ENCODE results near the gene PREPL. TPM values are rescaled to one million over a fixed set of nuclear protein-coding genes. Genes with fewer than 3 reads are reported as not detected.

Gene PREPL
- total and polyA plus RNA-seq, 2 donors (not counting 1 experiment from before 2014, with no cell fraction given): 5.5 to 34.0 TPM

DNA sequence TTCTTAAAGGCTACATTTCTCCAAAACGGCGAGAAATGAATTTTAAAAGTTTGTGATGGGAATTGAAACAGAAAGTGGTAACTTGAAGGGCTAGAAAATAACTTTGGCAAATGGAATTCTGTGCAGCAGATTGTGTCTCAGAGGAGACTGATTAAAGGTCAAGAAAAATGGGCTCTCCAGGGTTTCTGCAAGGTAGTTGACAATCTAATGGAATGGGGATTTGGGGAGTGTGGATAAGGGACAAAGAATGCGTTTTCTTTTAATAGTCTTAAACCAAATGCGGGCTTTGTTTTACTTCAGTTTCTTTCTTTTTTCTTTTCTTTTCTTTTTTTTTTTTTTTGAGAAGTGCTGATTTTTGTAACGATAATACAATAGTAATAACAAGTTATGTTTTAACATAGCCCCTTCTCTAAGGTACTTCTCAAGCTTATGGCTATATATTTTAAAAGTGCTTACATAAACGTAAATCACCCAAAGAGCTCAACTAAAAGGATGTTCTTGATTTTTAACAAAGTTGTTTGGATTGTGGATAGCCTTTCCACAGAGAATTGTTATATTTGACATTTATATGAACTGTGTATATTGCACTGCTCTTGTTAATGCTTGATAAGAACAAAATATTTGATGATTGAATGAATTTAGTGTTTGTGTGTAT lies 37.1 kb upstream of the PREPL start:
- Histone ChIP-seq H3K79me2 (ENCODE audit: control insufficient read depth, insufficient read depth, low read length) (no peaks in the 10 kb centered on the region), H3K9ac (ENCODE audit: low read length) (no peak overlapping the region), H3K27me3 (replicated peaks in 1 of 4; ENCODE audit: control extremely low read depth in 1 of 4, control insufficient read depth in 3 of 4, insufficient read depth in 4 of 4, low read length in 3 of 4) (no peaks in the 10 kb centered on the region), H2AFZ (ENCODE audit: insufficient read depth, low read depth, low read length, poor library complexity, severe bottlenecking) (no peak overlapping the region), H3K4me3 (ENCODE audit: control extremely low read depth in 1 of 5, extremely low read depth in 1 of 5, insufficient read depth in 1 of 5, low read depth in 2 of 5, low read length in 4 of 5) (no peak overlapping the region), H3K36me3 (replicated peaks in 1 of 2; ENCODE audit: control extremely low read depth in 1 of 2, control insufficient read depth in 1 of 2, extremely low read depth in 1 of 2, insufficient read depth in 2 of 2, low read length in 1 of 2) (no peaks in the 10 kb centered on the region), H3K9me3 (ENCODE audit: control extremely low read depth in 1 of 3, control insufficient read depth in 2 of 3, insufficient read depth in 1 of 3, low read length in 2 of 3) (no peaks in the 10 kb centered on the region), H3K4me2 (replicated peaks; ENCODE audit: low read depth, low read length, poor library complexity, severe bottlenecking) (no peak overlapping the region), H3K27ac (ENCODE audit: low read length in 2 of 2) (no peak overlapping the region), H4K20me1 (ENCODE audit: control insufficient read depth, insufficient read depth, low read length, poor library complexity, severe bottlenecking) (no peaks in the 10 kb centered on the region), H3K4me1 (ENCODE audit: control insufficient read depth in 2 of 2, insufficient read depth in 2 of 2, low read length in 2 of 2) (no peaks in the 10 kb centered on the region)
- Mint-ChIP-seq H3K4me1 (no peaks in the 10 kb centered on the region), H3K27me3 (no peaks in the 10 kb centered on the region), H3K4me3 (no peak overlapping the region), H3K27ac (no peak overlapping the region), H3K9me3 (ENCODE audit: insufficient read depth) (no peaks in the 10 kb centered on the region)
- intact Hi-C loops (cut with micrococcal nuclease): no loop called here
- TF ChIP-seq, protein P1, sequence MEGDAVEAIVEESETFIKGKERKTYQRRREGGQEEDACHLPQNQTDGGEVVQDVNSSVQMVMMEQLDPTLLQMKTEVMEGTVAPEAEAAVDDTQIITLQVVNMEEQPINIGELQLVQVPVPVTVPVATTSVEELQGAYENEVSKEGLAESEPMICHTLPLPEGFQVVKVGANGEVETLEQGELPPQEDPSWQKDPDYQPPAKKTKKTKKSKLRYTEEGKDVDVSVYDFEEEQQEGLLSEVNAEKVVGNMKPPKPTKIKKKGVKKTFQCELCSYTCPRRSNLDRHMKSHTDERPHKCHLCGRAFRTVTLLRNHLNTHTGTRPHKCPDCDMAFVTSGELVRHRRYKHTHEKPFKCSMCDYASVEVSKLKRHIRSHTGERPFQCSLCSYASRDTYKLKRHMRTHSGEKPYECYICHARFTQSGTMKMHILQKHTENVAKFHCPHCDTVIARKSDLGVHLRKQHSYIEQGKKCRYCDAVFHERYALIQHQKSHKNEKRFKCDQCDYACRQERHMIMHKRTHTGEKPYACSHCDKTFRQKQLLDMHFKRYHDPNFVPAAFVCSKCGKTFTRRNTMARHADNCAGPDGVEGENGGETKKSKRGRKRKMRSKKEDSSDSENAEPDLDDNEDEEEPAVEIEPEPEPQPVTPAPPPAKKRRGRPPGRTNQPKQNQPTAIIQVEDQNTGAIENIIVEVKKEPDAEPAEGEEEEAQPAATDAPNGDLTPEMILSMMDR (IDR thresholded peaks at IDR 0.05): no peak
- TF ChIP-seq EZH2 (IDR thresholded peaks at IDR 0.05; ENCODE audit: borderline replicate concordance, insufficient read depth, low read depth, low read length, poor library complexity, severe bottlenecking): no peak
- WGBS (ENCODE audit: insufficient coverage): no CpG with 5 or more reads among the region's 6 CpGs
- ChIA-PET POLR2A (no interaction called here), CTCF (interaction anchor here (0.7 to 13.1 kb wide), 2 partner anchors 10 to 556 kb away, joined by 3 to 216 read pairs; no protein-coding TSS in a partner anchor)
- DNase-seq: no peak
- no peak for ATAC-seq (ENCODE audit: low read depth)

DNA sequence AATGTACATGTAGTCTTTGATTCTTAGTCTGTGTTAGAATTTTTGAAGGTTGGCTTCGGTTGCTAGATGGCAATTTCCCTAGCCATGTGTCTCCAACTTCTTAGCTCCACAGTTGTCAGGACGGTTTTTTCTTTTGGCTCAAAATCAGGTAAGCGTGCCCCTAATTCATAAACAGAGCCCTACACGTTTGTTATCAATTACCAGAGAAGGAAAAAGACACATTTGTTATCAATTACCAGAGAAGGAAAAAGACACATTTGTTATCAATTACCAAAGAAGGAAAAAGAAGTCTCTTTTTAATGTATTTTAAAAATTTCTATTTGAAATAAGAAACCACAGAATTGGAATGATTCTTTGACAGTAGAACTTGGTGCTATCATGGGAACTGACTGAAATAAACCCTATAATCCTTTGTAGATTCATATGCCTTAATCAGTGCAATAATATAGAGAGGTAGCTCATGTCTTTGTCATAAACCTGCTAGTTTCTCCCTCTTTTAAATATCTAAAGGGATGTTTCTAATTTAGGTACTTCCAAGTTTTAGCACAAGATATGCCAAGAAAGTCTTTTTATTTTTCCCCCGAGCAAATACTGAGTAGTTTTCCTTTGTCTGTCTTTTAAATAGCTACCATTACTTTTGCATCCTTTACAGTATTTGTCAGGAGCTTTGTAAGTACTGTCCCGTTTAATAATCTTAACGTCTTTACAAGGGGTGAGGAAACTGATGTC lies 36.3 kb upstream of the PREPL start:
- no peak for ATAC-seq (ENCODE audit: low read depth)
- no peaks in the 10 kb centered on the region for H3K4me1 Mint-ChIP-seq
- Histone ChIP-seq H3K4me3 (ENCODE audit: control extremely low read depth in 1 of 5, extremely low read depth in 1 of 5, insufficient read depth in 1 of 5, low read depth in 2 of 5, low read length in 4 of 5) (no peak overlapping the region), H3K27me3 (replicated peaks in 1 of 4; ENCODE audit: control extremely low read depth in 1 of 4, control insufficient read depth in 3 of 4, insufficient read depth in 4 of 4, low read length in 3 of 4) (no peaks in the 10 kb centered on the region), H3K4me1 (ENCODE audit: control insufficient read depth in 2 of 2, insufficient read depth in 2 of 2, low read length in 2 of 2) (no peaks in the 10 kb centered on the region), H3K79me2 (ENCODE audit: control insufficient read depth, insufficient read depth, low read length) (no peaks in the 10 kb centered on the region), H3K27ac (ENCODE audit: low read length in 2 of 2) (no peak overlapping the region), H3K9ac (ENCODE audit: low read length) (no peak overlapping the region), H3K4me2 (replicated peaks; ENCODE audit: low read depth, low read length, poor library complexity, severe bottlenecking) (no peak overlapping the region), H2AFZ (ENCODE audit: insufficient read depth, low read depth, low read length, poor library complexity, severe bottlenecking) (no peak overlapping the region), H3K9me3 (ENCODE audit: control extremely low read depth in 1 of 3, control insufficient read depth in 2 of 3, insufficient read depth in 1 of 3, low read length in 2 of 3) (no peaks in the 10 kb centered on the region), H3K36me3 (replicated peaks in 1 of 2; ENCODE audit: control extremely low read depth in 1 of 2, control insufficient read depth in 1 of 2, extremely low read depth in 1 of 2, insufficient read depth in 2 of 2, low read length in 1 of 2) (no peaks in the 10 kb centered on the region), H4K20me1 (ENCODE audit: control insufficient read depth, insufficient read depth, low read length, poor library complexity, severe bottlenecking) (no peaks in the 10 kb centered on the region)
- no peak overlapping the region for H3K27ac Mint-ChIP-seq
- TF ChIP-seq, protein P1 (IDR thresholded peaks at IDR 0.05): no peak
- TF ChIP-seq EZH2 (IDR thresholded peaks at IDR 0.05; ENCODE audit: borderline replicate concordance, insufficient read depth, low read depth, low read length, poor library complexity, severe bottlenecking): no peak
- H3K27me3 Mint-ChIP-seq: no peaks in the 10 kb centered on the region
- intact Hi-C loops (cut with micrococcal nuclease): no loop called here
- no CpG with 5 or more reads among the region's 7 CpGs for WGBS (ENCODE audit: insufficient coverage)
- POLR2A ChIA-PET: no interaction called here
- no peak for DNase-seq
- no peak overlapping the region for H3K4me3 Mint-ChIP-seq
- CTCF ChIA-PET: interaction anchor here (0.6 to 13.1 kb wide), 4 partner anchors 9 to 557 kb away, joined by 3 to 216 read pairs (median 4); no protein-coding TSS in a partner anchor
- H3K9me3 Mint-ChIP-seq (ENCODE audit: insufficient read depth): no peaks in the 10 kb centered on the region

Data from B cell (primary cell).